HS-27A (cell line): ENCODE data around the gene FSD1L.

Experiments
- DNase-seq: peaks from one replicate; pipeline ENCODE4 v3.0.0-alpha.2; 2012; ENCODE audit warnings: low read depth, missing footprints

Gene FSD1L

GRCh38 chr9:105436783-105437182 lies 11.1 kb upstream of the FSD1L start:
- DNase-seq = no peak

GRCh38 chr9:105437704-105438103 lies 10.1 kb upstream of the FSD1L start:
- no peak for DNase-seq

- no peak for DNase-seq
These were observed 9.6 kb upstream of the FSD1L start for GRCh38 chr9:105438141-105438806.

- no peak for DNase-seq
These were observed 8.4 kb upstream of the FSD1L start for GRCh38 chr9:105439428-105439827.

- no peak for DNase-seq
These were observed 6.1 kb upstream of the FSD1L start for GRCh38 chr9:105441616-105442160.

GRCh38 chr9:105443121-105443520 lies 4.7 kb upstream of the FSD1L start:
- no peak for DNase-seq

- no peak for DNase-seq
These were observed 3.7 kb upstream of the FSD1L start for GRCh38 chr9:105444130-105444529.

GRCh38 chr9:105445203-105445881 lies 2.5 kb upstream of the FSD1L start:
- no peak for DNase-seq

GRCh38 chr9:105447386-105447813 lies 434 bp upstream of the FSD1L start:
- DNase-seq = no peak

- DNase-seq = no peak
These were observed 1.2 kb downstream of the FSD1L start for GRCh38 chr9:105449081-105449480.

- no peak for DNase-seq
These were observed 4.4 kb downstream of the FSD1L start for GRCh38 chr9:105452185-105452584.

- DNase-seq = no peak
These were observed 8.1 kb downstream of the FSD1L start for GRCh38 chr9:105455836-105456475.

GRCh38 chr9:105457560-105458294 lies 9.9 kb downstream of the FSD1L start:
- DNase-seq = no peak

GRCh38 chr9:105458404-105458803 lies 10.6 kb downstream of the FSD1L start:
- no peak for DNase-seq

- no peak for DNase-seq
These were observed 11.5 kb downstream of the FSD1L start for GRCh38 chr9:105459336-105459735.

- no peak for DNase-seq
These were observed 19.1 kb downstream of the FSD1L start for GRCh38 chr9:105466898-105467455.

GRCh38 chr9:105468875-105469274 lies 21.0 kb downstream of the FSD1L start:
- no peak for DNase-seq

GRCh38 chr9:105473221-105473620 lies 25.4 kb downstream of the FSD1L start:
- no peak for DNase-seq

- DNase-seq = no peak
These were observed 27.5 kb downstream of the FSD1L start for GRCh38 chr9:105475302-105475701.

- DNase-seq = no peak
These were observed 32.0 kb downstream of the FSD1L start for GRCh38 chr9:105479846-105480245.

GRCh38 chr9:105483618-105484017 lies 35.8 kb downstream of the FSD1L start:
- no peak for DNase-seq

- DNase-seq = no peak
These were observed 36.4 kb downstream of the FSD1L start for GRCh38 chr9:105484226-105484625.
